ENCODE data around the gene SPPL3. TPM values are rescaled to one million over a fixed set of nuclear protein-coding genes. Genes with fewer than 3 reads are reported as not detected.

The SPPL3 gene
- total and polyA plus RNA-seq, 7 donors: 7.3 to 24.2 (median 17.5) TPM

DNA sequence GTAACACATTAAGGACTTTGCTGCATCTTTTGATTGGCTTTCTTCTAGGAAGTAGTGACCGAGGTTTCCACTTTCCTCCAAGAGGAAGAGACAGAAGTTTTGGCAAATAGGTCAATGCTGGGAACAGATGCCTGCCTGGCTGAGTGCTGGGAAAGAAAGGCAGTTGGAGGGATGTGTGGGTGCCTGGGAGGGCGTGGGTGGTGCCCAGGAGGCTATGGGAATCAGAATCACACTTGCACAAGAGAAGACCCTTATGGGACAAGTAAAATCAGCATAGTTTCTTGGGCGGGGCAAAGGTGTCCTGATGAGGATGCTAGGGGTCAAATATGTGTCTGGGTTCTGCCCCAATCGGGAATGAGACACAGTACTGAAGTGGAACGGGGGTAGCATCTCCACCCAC is 179.4 kb downstream of the SPPL3 start:
- Histone ChIP-seq H3K4me1 (peaks cover 35% of the 10 kb centered on the region), H3K27me3 (ENCODE audit: insufficient read depth in 3 of 3, low read length in 2 of 3) (no peaks in the 10 kb centered on the region), H3K36me3 (ENCODE audit: insufficient read depth in 1 of 2, low read depth in 1 of 2) (peaks cover 13 to 73% of the 10 kb centered on the region in 2 donors), H3K27ac (no peak overlapping the region), H3K9me3 (no peaks in the 10 kb centered on the region), H3K4me3 (no peak overlapping the region)
- intact Hi-C loops (cut with DNase I): loop anchor here (5.0 kb wide), 1 partner anchor 248 kb away; no protein-coding TSS in a partner anchor
- TF ChIP-seq, protein P1, sequence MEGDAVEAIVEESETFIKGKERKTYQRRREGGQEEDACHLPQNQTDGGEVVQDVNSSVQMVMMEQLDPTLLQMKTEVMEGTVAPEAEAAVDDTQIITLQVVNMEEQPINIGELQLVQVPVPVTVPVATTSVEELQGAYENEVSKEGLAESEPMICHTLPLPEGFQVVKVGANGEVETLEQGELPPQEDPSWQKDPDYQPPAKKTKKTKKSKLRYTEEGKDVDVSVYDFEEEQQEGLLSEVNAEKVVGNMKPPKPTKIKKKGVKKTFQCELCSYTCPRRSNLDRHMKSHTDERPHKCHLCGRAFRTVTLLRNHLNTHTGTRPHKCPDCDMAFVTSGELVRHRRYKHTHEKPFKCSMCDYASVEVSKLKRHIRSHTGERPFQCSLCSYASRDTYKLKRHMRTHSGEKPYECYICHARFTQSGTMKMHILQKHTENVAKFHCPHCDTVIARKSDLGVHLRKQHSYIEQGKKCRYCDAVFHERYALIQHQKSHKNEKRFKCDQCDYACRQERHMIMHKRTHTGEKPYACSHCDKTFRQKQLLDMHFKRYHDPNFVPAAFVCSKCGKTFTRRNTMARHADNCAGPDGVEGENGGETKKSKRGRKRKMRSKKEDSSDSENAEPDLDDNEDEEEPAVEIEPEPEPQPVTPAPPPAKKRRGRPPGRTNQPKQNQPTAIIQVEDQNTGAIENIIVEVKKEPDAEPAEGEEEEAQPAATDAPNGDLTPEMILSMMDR (IDR thresholded peaks at IDR 0.05): no peak
- WGBS, 3 donors: 53 to 67% (median 55%) methylated on average over 5 of the region's 5 CpGs
- DNase-seq (peak in 1 of 2 donors; percentile 35), ATAC-seq (no peak)

GRCh38 chr12:120722784-120723183 is 181.4 kb downstream of the SPPL3 start:
- Histone ChIP-seq H3K27ac (no peak overlapping the region), H3K4me1 (peaks cover 36% of the 10 kb centered on the region), H3K4me3 (no peak overlapping the region), H3K9me3 (no peaks in the 10 kb centered on the region), H3K27me3 (ENCODE audit: insufficient read depth in 3 of 3, low read length in 2 of 3) (no peaks in the 10 kb centered on the region), H3K36me3 (ENCODE audit: insufficient read depth in 1 of 2, low read depth in 1 of 2) (peaks cover 14 to 75% of the 10 kb centered on the region in 2 donors)
- 81 to 86% (median 86%) methylated on average over 2 of the region's 2 CpGs for WGBS, 3 donors
- TF ChIP-seq, protein P1 (IDR thresholded peaks at IDR 0.05): no peak
- intact Hi-C loops (cut with DNase I): no loop called here
- ATAC-seq (no peak), DNase-seq (peak in 1 of 2 donors; percentile 11)

GRCh38 chr12:120721866-120722265 is 182.3 kb downstream of the SPPL3 start:
- TF ChIP-seq, protein P1 (IDR thresholded peaks at IDR 0.05): no peak
- DNase-seq (no peak), ATAC-seq (no peak)
- Histone ChIP-seq H3K4me1 (peaks cover 30% of the 10 kb centered on the region), H3K27me3 (ENCODE audit: insufficient read depth in 3 of 3, low read length in 2 of 3) (no peaks in the 10 kb centered on the region), H3K36me3 (ENCODE audit: insufficient read depth in 1 of 2, low read depth in 1 of 2) (peaks cover 14 to 75% of the 10 kb centered on the region in 2 donors), H3K27ac (peak overlapping the region; percentile 83), H3K4me3 (no peak overlapping the region), H3K9me3 (no peaks in the 10 kb centered on the region)
- 86 to 96% (median 96%) methylated on average over 3 of the region's 3 CpGs for WGBS, 3 donors
- intact Hi-C loops (cut with DNase I): no loop called here

DNA sequence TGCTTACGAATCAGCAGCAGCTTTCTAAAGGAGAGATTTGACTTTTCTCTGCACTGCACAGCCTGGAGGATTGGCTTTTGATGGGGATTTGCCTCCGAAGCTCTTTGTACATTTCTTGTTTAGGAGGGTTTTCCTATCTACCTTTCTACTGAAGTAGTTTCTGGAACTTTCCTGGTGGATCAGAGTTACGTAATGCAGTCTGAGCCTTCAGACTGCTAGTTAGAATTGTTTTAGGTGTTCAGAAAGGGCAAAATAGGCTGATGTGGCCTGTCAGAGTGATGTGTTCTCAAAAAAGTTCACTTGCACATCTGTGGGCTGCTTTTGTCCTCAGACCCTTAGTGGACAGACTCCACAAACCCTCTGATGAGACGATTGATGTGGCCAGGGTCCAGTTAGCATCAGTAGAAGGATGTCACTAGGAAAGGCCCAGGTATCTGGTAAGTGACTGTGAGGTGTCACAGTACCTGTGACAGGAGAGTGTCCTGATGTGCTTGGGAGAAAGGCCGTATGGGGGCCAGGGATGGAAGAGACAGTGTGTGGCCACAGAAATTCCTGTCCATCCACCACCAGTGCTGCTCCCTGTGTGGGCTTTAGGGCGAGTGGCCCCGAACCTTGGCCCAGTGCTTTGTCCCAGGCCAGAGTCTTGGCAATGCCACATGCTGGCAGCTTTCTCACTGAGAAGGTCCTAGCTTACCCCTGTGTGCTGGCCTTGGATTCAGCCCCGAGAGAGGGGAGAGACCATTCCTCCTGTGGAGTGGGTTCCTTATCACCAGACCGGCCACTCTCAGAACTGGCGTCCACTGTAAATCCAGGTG is 183.0 kb downstream of the SPPL3 start:
- intact Hi-C loops (cut with DNase I): no loop called here
- no peak overlapping the region for H3K4me3 ChIP-seq
- TF ChIP-seq, protein P1 (IDR thresholded peaks at IDR 0.05): no peak
- H3K4me1 ChIP-seq: peaks cover 24% of the 10 kb centered on the region
- peak in 1 of 2 donors; percentile 58 for DNase-seq
- no peaks in the 10 kb centered on the region for H3K27me3 ChIP-seq (ENCODE audit: insufficient read depth in 3 of 3, low read length in 2 of 3)
- H3K27ac ChIP-seq: peak overlapping the region; percentile 83
- WGBS, 3 donors: 83 to 94% (median 86%) methylated on average over 10 of the region's 10 CpGs
- H3K9me3 ChIP-seq: no peaks in the 10 kb centered on the region
- H3K36me3 ChIP-seq (ENCODE audit: insufficient read depth in 1 of 2, low read depth in 1 of 2): peaks cover 14 to 81% of the 10 kb centered on the region in 2 donors
- ATAC-seq: peak in 1 of 4 donors; percentile 6
